ENCODE data around the gene CLCN5.

CLCN5 gene

DNA sequence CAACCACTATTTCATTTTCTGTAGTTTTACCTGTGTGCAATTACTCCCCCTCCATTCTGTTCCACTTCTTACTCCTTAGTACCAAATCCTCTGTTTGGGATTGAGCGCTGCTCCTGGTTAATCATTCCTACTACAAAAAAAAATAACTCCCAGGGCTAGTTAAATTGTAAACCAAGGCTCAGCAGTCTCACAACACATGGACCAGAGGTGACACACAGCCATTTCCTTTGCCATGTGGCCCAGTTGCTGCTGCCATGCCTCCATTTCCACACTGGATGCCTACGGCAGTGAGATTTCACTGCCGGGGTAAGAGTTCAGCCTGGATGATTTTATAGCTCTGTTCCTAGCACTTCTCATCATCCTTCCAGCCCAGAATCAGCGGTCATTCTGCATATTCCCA is 171.2 kb downstream of the CLCN5 start:
- no peak for DNase-seq

DNA sequence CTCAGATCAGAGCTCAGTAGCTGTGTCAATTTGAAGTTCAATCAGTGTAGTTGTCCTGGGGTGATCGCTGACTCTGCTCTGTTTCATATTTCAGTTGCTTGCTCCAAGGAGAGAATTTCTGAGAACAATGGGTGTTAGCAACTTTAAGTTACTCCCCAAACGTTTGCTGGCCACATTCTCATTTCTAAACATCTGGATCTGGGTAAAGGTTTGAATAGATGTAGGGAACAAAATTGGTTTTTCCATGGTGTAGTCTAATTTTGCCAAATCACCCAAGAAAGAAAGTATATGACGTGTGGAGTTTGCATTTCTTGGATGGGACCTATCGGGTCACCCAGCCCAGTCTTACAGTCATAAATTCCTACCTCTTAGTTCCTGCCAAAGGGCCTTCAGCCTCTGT is 174.7 kb downstream of the CLCN5 start:
- DNase-seq: no peak

DNA sequence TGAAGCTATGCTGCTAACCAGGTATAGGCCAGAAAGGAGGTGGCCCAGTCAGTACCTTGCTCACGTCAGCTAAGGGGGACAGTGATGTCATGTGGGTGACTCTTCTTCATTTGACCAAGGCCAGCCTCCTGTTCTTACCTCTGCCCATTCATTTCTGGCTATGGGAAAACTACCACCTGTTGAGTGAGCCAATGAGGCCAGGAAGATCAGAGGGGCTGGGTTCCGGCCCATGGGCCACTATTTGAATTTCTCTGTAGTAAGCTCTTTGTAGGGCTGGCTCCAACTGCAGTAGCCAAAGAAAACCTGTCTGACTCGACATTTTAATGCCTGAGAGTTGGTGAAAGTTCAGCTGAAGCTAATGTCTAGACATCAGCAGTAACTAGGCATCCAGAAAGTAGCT is 175.8 kb downstream of the CLCN5 start:
- no peak for DNase-seq

DNA sequence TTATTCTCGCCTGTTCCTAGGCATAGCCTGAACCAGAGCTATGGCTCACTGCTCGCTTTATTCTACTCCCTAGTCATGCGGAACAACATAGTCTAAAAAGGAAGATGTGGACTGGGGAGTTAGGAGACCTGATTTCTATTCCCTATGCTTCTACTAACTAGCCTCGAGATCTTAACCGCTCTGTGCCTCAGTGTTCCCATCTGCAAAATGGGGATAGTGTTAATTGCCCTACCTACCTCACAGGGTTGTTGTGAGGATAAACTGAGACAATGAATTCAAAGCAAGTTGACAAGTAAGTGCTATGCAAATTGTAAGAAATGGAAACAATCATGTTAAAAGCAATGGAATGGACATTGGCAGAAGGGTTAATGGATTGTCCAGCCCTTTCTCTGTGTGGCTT is 176.4 kb downstream of the CLCN5 start:
- no peak for DNase-seq

DNA sequence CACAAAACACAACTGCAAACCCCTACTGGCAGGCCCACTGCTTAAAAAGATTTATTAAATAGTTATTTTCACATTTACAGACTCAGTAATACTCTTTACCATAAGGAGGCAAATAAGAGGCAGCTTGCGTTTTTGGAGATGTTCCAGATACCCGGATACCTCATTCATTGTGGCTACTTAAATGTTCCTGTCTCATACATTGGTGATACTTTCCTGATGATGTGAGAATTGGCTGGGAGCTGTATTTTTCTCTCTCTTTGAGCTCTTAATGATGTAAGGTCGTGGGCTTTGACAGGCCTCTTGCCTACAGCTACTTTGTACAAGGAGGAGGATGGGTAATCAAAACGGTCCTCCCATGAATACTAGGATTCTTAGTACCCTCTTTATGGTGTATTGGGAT is 176.9 kb downstream of the CLCN5 start:
- DNase-seq: no peak

DNA sequence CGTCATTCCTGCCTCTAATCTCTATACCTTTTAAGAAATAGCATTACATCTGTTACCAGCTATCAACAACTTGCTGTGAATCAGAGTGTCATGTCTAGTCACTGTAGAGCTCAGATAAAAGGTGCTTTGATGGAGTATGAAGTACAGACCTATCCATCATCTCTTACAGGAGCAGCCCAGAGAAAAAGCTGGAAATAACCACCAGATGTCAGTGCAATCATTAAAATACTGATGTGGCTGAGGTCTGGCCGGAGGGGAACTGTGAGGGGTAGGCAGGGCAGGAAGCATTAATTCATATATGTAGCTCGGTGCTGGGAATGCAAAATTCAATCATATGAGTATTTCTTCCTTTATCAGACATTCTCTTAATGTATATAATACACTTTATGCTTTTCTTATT is 177.8 kb downstream of the CLCN5 start:
- DNase-seq: no peak

DNA sequence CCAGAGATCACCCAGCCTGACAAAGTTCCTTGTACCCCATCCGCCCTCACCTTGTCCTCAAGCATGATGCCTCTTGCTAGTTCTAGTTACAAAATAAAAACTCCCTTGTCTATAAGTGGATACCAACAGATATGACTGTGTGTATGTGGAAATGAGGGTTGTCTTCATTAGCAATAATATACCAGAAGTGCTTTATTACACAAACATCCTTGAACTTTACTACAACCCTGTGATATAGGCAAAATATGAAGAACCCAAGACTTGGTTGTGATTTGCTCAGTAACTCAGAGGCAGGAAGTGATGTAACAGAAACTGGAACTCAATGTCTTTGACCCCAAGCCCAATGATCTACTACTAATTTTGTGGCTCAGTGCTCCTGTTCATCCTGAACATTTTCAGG is 180.8 kb downstream of the CLCN5 start:
- DNase-seq: no peak

DNA sequence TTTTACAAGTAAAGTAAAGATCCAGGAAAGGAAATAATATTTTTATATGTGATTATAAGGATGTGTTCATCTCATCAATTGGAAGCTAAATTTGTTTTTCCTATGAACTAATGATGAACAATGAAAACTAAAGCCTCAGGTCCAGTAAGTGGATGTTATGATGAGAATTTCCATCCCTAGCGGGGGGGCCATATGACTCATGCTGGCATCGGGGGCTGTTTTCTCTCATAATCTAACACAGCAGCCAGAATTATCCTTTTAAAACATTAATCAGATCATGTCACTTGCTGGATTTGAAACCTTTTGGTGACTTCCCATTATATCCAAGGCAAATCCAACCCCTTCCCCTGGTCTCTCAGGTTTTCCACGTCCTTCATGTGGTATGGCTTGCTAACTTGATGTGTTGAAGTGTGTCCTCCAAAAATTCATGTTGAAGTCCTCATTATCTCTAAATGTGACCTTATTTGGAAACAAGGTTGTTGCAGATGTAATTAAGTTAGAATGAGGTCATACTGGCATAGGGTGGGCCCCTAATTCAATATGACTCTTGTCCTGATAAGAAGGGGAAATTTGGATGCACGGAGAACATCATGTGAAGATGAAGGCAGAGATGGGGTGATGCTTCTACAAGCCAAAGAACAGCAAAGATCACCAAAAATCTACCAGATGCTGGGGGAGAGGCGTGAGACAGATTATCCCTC is 181.6 kb downstream of the CLCN5 start:
- no peak for DNase-seq

DNA sequence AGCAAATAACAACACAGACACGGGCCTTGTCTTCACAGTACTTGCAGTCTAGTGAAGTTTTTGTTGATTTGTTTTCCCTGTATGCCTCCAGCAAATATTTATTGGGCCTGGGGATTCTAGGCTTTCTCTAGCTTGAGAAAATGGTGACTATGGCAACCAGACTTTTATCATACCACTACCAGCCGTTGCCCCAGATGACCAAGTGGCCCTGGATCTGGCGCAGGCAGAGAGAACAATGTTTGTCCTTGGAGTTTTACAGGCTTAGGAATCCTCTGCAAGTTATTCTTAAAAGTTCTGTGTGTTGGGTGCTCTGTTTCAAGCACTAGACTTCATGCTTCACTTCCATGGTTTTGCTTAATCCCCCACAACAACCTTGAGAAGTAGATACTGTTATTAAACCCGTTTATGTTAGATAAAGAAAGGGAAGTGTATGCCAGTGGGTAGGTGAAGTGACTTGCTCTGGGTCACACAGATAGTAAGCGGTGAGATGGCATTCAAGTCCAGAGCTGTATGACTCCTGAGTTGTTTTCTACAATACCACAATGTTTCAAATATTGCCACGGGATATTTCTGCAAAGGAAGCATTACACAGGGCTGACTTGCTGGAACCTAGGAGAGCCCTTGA is 183.8 kb downstream of the CLCN5 start:
- no peak for DNase-seq

DNA sequence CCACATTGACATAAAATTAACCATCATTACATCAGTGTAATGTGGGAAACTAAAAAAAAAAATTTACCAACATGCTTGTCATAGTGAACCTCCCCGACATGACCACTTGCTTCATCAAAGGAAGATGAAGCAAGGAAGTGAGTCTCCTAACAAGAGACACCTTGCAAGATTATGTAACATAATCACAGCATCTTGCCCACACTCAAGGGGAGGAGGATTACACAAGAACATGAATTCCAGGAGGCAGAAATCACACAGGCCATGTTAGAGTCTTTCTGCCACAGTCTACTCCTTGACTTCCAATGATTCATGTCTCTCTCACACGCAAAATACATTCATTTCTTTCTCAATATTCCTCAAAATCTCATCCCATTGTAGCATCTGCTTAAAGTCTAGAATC is 185.1 kb downstream of the CLCN5 start:
- DNase-seq: no peak

DNA sequence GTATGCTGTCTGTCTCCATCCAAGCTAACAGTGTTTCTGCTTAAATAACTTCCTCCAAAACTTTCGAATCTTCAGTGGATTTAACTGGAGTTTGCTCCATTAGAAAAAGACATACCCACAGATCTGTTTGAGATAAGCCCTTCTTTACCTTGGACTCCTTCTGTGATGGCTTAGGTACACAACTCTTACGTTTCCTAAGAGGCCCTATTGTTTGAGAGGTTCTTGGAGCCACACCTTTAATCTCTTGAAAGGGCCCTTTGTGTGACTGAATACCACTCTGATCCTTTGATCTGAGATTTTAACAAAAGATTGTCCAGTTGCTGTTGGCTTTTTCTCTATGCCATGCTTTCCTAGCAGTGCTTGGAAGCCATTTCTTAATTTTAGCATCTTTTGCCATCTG is 185.9 kb downstream of the CLCN5 start:
- DNase-seq: no peak

DNA sequence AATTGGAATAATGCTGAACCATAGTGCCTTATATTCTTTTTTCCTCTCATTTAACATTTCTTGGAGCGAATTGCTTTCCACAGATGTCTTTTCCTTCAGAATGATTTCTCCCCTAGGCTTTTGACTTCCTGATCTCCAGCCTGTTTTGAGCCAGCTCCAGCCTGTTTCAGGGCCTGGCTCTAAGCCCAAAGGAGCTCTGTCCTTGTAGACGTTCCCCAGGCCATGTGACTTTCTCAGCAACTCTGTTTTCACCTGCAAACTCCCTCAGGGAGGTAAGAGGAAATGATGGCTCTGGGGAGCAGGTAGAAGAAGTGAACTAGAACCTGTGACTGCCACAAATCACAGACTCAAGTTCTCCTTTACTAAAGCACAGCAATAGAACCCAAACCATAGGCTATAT is 189.3 kb downstream of the CLCN5 start:
- DNase-seq: no peak

DNA sequence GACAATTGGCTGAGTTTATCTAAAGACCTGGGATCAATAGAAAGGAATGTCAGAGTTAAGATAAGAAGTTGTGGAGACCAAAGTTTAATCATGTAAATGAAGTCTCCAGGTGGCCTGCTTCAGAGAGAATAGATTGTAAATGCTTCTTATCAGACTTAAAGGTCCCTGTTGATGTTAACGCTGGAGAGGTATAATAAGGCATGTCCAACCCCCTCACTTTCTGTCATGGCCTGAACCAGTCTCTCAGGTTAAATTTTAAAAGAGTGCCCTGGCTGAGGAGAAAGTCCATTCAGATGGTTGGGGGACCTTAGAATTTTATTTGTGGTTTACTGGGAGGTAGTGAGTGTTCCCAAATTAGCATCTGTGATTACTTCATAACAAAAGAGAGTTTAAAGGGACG is 191.7 kb downstream of the CLCN5 start:
- no peak for DNase-seq

DNA sequence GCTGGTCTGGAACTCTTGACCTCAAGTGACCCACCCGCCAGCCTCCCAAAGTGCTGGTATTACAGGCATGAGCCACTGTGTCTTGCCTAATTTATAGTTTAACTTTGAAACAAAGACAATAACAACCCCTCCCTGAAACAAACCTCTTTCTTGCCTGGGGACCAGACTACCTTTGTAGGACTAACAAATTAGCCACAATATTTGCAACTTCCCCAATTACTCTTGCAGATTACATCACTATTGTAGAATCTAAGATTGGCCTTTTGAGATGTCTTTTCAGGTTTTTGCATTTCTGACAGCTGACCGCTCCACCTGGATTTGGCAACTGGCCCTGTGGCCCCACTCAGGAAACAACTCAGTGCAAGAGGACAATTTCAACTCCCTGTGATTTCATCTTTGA is 193.6 kb downstream of the CLCN5 start:
- no peak for DNase-seq

DNA sequence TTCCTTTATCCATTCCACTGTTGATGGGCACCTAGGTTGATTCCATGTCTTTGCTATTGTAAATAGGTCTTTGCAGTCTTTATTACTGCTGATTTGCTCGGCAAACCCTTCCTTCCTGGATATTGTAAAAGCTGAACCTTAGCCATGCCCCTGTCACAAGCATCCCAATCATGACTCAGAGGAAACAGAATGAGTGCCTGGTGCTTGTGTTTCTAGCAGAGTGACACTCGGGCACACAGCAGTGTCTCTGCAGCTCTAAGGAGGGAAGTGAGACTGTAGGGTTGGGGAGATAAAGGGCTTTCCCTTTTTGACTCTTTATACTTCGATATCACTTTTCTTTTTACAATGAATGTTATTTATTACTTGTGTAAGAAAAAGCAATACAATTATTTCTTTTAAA is 195.1 kb downstream of the CLCN5 start:
- DNase-seq: no peak

DNA sequence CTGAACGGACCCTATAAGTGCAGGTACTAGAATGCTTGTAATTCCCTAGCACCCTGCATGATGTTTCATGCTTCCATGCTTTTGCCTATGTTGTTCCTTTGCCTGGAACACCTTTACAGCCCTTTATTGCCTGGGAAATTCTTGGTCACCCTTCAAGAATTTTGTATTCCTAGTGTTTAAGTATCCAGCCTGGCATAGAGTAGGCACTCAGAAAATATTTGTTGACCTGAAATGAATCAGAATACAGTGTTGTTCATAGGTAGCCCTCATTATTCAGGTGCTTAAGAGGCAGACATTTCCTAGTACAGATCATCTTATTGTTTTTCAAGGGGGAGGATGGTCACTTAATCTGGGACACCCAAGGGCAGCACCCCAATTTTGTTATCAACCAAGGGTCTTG is 203.1 kb downstream of the CLCN5 start:
- DNase-seq: no peak

DNA sequence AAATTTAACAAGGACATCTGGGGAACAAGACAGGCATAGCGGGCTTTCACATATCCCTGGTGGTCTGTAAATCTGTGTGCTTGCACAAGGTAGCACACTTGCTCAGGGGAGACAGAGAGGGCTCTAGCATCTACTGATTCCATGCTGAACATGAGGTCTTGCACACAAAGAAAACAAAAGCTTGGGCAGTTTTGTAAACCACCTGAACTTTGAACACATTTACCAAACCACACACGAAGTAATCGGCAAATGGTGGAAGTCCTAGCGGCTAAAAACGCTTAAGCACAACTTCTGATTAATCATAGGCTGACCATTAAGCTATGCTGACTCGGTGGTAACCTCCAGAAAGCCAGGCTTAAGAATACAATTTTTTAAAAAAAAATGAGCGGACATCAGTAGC is 225.6 kb downstream of the CLCN5 start:
- no peak for DNase-seq

Measured in DMS 273 treated with DMSO at 0.1 percent for 48 hours (cell line).